Tibial nerve (tissue), 4 donors: ENCODE measurements around the gene FAM193A.

Experiments used
- EP300 ChIP-seq, 2 donors: sonication (generic); formaldehyde crosslinking; IDR thresholded peaks; one replicate each; pipeline ENCODE4 v1.6.1; 2017; ENCODE audit warnings: antibody characterized with exemption in 2 of 2, mild to moderate bottlenecking in 1 of 2
- POLR2A ChIP-seq, 2 donors: fragments of 450-650 bp; IDR thresholded peaks; one replicate each; pipeline ENCODE4 v1.6.1; 2017; ENCODE audit warnings: antibody characterized with exemption in 2 of 2, mild to moderate bottlenecking in 2 of 2, moderate library complexity in 2 of 2
- TF ChIP-seq, protein P1 (sequence below), 5 experiments: fragments of 200-600 bp in 3 of 5; fragments of 450-650 bp in 2 of 5; sonication (generic) in 3 of 5; IDR thresholded peaks; one replicate each; pipeline ENCODE4 v1.5.1; 2016 to 2019; ENCODE audit warnings: antibody characterized with exemption in 5 of 5, mild to moderate bottlenecking in 3 of 5, moderate library complexity in 2 of 5

DNA sequence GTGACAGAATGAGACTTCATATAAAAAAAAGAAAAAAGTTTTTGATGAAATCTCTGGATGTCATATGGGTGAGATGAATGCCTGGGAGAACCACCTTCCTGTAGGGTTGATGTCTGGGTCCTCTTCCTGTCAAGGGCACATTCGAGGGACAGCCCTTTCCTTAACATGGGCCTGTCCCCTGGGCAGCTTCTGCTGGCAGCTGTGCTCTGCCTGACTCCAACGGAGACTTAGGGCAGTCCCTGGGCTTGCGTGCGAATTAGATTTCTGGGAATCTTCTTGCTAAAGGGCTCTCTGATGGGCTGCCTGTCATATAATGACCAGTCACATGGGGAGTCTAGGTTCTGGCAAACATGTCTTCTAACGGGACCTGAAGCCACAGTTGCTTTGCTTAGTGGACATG, 179.0 kb downstream of the FAM193A start:
- TF ChIP-seq, protein P1, sequence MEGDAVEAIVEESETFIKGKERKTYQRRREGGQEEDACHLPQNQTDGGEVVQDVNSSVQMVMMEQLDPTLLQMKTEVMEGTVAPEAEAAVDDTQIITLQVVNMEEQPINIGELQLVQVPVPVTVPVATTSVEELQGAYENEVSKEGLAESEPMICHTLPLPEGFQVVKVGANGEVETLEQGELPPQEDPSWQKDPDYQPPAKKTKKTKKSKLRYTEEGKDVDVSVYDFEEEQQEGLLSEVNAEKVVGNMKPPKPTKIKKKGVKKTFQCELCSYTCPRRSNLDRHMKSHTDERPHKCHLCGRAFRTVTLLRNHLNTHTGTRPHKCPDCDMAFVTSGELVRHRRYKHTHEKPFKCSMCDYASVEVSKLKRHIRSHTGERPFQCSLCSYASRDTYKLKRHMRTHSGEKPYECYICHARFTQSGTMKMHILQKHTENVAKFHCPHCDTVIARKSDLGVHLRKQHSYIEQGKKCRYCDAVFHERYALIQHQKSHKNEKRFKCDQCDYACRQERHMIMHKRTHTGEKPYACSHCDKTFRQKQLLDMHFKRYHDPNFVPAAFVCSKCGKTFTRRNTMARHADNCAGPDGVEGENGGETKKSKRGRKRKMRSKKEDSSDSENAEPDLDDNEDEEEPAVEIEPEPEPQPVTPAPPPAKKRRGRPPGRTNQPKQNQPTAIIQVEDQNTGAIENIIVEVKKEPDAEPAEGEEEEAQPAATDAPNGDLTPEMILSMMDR (IDR thresholded peaks at IDR 0.05) = no peak
- TF ChIP-seq POLR2A (IDR thresholded peaks at IDR 0.05) (no peak), EP300 (IDR thresholded peaks at IDR 0.05) (no peak)
